Neutrophil (primary cell): ENCODE results near the gene ZNF677.
A peak's percentile ranks its signal among the peaks of the same experiment; 100 is the strongest.
"Not testable (repeated sequence)": the region's sequence is repeated elsewhere in the genome, so short reads cannot be mapped to it uniquely, and the experiment has no call there.

Experiments used
- H3K27ac ChIP-seq: fragments of 200-600 bp; sonication (generic); 2 replicates; pipeline ENCODE4 v1.5.1; 2016; ENCODE audit warnings: mild to moderate bottlenecking, moderate library complexity
- H3K27me3 ChIP-seq: fragments of 200-600 bp; sonication (generic); 2 replicates; pipeline ENCODE4 v1.6.0; 2016; ENCODE audit warnings: mild to moderate bottlenecking
- H3K36me3 ChIP-seq: fragments of 200-600 bp; sonication (generic); 2 replicates; pipeline ENCODE4 v1.5.1; 2017
- H3K4me1 ChIP-seq, 2 experiments: fragments of 200-600 bp in 1 of 2; sonication (generic) in 1 of 2; 1 replicate in 1 of 2; 2 replicates in 1 of 2; pipeline versions ENCODE4 v1.5.1 to v1.6.1; 2013 to 2016; ENCODE audit warnings: low read depth in 1 of 2, low read length in 1 of 2, mild to moderate bottlenecking in 1 of 2, moderate library complexity in 1 of 2; ENCODE audit not compliant: control insufficient read depth in 1 of 2, insufficient read depth in 1 of 2
- H3K4me3 ChIP-seq, 2 experiments: fragments of 200-600 bp in 1 of 2; sonication (generic) in 1 of 2; 1 replicate in 1 of 2; 2 replicates in 1 of 2; pipeline ENCODE4 v1.5.1; 2013 to 2016; ENCODE audit warnings: low read depth in 1 of 2, low read length in 1 of 2, mild to moderate bottlenecking in 1 of 2, moderate library complexity in 1 of 2
- H3K9me3 ChIP-seq: fragments of 200-600 bp; sonication (generic); 2 replicates; pipeline ENCODE4 v1.5.1; 2016
- TF ChIP-seq, protein P1 (sequence below): fragments of 200-600 bp; sonication (generic); IDR thresholded peaks from 2 replicates; pipeline ENCODE4 v1.5.1; 2016; ENCODE audit warnings: antibody characterized with exemption

Gene ZNF677

DNA sequence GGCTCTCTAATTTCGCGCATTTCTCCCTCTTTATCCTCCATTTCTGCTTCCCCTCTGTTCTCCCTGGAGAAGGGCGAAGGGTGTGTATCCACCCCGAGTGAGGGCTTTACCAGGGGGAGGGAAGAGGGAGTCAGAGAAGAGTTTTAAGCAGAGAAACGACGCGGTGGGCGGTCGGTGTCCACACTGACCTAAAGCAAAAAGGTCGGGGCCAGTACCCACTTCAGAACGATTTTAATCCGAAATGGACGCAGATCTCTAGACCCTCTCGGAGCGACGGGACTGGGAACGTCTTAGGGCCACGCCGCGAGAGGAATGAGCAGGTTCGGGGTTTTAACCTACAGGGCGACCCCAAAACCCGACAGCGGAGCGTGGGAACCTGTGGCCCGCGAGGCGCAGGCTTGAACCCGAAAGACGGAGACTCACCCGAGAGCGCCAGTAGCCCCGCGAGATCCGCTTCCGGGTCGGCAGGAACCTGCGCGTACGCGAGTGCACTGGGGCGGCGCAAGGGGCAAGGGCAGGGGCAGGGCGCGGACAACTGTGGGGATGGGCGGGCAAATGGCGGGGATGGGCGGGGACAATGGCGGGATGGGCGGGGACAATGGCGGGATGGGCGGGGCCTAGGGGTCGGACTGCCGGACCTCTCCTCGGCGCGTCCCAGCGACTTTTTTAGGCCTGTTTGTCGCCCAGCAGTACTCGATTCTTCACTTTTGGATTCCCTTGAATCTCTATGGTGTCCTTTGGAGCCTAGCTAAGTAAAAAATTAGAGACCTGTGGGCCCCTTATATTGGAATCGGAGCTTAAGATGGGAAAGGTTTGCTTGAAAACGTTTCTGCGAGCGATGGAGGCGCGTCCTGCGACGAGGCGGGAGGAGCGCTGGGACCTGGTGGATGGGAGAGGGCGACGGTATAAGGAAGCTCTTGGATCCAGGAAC is at the start of gene ZNF677:
TSS of gene ZNF677 (minus strand) at position 463 of the 931 bp plus-strand sequence. CDS start 3,323 bp downstream, outside the sequence.
- Histone ChIP-seq H3K36me3 (no peaks in the 10 kb centered on the region), H3K4me3 (peak within 1 kb of the TSS; percentile 59 to 65), H3K27me3 (peaks cover 5% of the 10 kb centered on the region), H3K4me1 (peaks cover 7 to 13% of the 10 kb centered on the region in 2 experiments), H3K27ac (no peak within 1 kb of the TSS), H3K9me3 (peaks cover 23% of the 10 kb centered on the region)
- TF ChIP-seq, protein P1, sequence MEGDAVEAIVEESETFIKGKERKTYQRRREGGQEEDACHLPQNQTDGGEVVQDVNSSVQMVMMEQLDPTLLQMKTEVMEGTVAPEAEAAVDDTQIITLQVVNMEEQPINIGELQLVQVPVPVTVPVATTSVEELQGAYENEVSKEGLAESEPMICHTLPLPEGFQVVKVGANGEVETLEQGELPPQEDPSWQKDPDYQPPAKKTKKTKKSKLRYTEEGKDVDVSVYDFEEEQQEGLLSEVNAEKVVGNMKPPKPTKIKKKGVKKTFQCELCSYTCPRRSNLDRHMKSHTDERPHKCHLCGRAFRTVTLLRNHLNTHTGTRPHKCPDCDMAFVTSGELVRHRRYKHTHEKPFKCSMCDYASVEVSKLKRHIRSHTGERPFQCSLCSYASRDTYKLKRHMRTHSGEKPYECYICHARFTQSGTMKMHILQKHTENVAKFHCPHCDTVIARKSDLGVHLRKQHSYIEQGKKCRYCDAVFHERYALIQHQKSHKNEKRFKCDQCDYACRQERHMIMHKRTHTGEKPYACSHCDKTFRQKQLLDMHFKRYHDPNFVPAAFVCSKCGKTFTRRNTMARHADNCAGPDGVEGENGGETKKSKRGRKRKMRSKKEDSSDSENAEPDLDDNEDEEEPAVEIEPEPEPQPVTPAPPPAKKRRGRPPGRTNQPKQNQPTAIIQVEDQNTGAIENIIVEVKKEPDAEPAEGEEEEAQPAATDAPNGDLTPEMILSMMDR = no peak

DNA sequence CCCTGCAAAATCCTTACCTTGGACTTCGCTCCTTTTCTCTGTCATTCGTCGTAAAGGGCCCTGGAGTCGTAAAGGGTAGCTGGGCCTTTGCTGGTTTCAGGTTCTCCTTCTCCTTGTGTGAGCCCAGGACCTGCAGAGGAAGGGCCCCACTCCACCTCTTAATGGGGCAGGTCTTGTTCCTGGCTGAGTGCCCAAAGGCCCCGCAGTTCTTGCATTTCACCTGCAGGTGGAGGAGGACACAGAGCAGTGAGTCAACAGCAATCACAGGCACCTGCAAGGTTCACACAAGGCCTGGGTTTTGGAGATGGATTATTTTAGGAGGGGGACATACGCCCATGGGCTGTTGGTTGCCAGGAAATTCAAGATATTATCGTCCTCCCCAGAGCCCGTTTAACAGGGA is 46.7 kb upstream of the ZNF677 start:
- not testable (repeated sequence) for H3K27me3 ChIP-seq, H3K4me3 ChIP-seq, H3K4me1 ChIP-seq, H3K9me3 ChIP-seq, H3K27ac ChIP-seq, H3K36me3 ChIP-seq

DNA sequence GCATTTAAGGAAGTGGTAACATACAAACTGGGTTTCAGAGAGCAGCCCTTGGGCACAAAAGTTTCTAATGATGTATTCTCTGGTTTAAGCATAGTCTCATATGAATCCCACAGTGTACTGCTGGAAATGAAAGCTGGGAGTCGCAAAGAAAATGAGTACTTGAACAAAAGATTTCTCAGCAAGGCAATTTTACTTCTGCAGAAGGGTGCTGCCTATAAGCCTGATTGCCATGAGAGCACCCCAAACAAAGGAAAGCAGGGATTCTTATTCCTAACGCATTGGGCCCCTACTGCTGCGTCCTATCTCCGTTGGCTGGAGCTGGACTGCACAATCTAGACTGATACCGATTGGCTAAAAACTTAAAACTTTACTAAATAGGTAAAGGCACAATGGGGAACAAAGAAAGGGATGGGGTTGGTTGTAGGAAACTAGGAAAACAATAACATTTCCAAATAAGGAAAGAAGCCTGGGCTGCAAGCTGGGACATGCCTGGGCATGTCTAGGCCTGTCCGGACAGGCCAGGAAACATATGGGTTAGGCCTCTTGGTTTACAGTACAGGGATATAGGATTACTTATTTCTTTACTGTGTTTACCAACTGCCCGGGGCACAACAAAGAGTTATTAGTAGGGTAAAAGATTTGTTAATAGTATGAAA is 40.2 kb upstream of the ZNF677 start:
- H3K9me3 ChIP-seq = peaks cover 16% of the 10 kb centered on the region
- no peaks in the 10 kb centered on the region for H3K27me3 ChIP-seq
- H3K36me3 ChIP-seq = no peaks in the 10 kb centered on the region
- TF ChIP-seq, protein P1 = no peak
- no peaks in the 10 kb centered on the region for H3K4me1 ChIP-seq
- no peak overlapping the region for H3K27ac ChIP-seq
- H3K4me3 ChIP-seq = no peak overlapping the region

DNA sequence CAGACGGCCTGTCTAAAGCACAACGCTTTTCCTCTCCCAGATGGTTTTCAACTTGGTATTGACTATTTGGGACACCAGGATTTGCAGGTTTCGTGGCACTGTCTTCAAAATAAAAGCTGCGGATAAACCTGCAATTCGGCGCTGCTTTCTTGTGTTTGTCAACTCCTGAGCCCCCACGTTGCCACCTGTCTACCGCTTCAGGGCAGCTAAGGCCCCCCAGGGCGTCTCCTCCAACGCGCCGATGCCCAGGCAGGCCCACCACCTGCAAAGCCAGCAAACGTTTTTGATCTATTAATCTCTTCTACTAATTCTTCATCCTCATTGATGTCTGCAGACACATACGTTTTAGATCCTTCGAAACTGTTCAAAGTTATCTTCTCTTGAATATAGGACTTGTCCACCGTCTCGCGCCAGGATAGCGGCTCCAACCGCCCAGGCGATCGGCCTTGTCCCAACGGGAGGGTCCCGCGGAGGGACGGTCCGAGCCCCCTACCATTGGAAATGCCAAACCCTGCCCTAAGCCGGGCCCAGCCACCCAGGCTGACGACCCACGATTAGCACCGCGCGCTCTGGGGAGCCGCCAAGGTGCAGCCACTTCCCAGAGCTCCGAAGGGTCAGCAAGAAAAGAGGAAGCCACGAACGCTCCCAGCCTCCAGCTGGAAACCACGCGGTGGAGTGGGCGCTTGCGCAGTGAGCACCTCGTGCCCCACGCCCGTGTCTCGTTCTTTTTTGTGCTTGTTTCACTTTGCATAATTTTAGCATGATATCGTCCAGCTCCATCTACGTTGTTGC is 36.3 kb upstream of the ZNF677 start:
- peaks cover 16% of the 10 kb centered on the region for H3K9me3 ChIP-seq

DNA sequence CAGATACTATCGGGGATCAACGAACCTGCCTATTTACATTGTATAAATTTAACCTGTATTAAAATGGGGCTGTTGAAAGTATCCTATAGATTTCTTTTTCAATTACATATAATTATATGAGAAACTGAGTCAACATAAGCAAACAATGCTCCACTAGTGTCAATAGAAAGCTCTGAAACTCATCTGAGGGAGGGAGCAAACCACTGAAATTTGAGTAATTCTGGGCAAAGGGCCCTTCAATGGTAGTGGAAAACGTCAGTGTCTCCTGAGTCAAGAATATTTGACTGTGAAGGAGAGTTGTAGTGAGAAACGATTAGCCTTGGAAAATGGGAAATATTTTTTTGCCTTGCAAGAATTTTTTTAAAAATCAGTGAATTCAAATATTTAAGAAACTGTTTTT is 30.4 kb upstream of the ZNF677 start:
- H3K9me3 ChIP-seq = no peaks in the 10 kb centered on the region
- TF ChIP-seq, protein P1 = no peak

More for the DNA sequence above, 36.3 kb upstream of the ZNF677 start:
- Histone ChIP-seq H3K36me3 (no peaks in the 10 kb centered on the region), H3K4me1 (no peaks in the 10 kb centered on the region), H3K4me3 (no peak overlapping the region), H3K27me3 (no peaks in the 10 kb centered on the region), H3K27ac (no peak overlapping the region)
- TF ChIP-seq, protein P1 = no peak

DNA sequence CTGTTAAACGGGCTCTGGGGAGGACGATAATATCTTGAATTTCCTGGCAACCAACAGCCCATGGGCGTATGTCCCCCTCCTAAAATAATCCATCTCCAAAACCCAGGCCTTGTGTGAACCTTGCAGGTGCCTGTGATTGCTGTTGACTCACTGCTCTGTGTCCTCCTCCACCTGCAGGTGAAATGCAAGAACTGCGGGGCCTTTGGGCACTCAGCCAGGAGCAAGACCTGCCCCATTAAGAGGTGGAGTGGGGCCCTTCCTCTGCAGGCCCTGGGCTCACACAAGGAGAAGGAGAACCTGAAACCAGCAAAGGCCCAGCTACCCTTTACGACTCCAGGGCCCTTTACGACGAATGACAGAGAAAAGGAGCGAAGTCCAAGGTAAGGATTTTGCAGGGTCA is 27.3 kb upstream of the ZNF677 start:
- not testable (repeated sequence) for H3K27me3 ChIP-seq, H3K27ac ChIP-seq, H3K4me3 ChIP-seq, H3K4me1 ChIP-seq, H3K9me3 ChIP-seq, H3K36me3 ChIP-seq

More for the DNA sequence above, 30.4 kb upstream of the ZNF677 start:
- Histone ChIP-seq H3K27me3 (no peaks in the 10 kb centered on the region), H3K4me1 (no peaks in the 10 kb centered on the region), H3K4me3 (no peak overlapping the region), H3K27ac (no peak overlapping the region), H3K36me3 (no peaks in the 10 kb centered on the region)
